NT2/D1 (cell line): ENCODE data around the gene NUCB1.

Experiments
- SUZ12 ChIP-seq: IDR thresholded peaks from 2 replicates; pipeline ENCODE4 v1.6.1; 2011; ENCODE audit not compliant: insufficient read length, insufficient read depth; ENCODE audit errors: extremely low read depth
- YY1 ChIP-seq: IDR thresholded peaks from 2 replicates; pipeline ENCODE4 v1.6.1; 2011; ENCODE audit not compliant: insufficient read length, insufficient read depth
- ZNF274 ChIP-seq: IDR thresholded peaks from 2 replicates; pipeline ENCODE4 v1.6.1; 2011; ENCODE audit warnings: mild to moderate bottlenecking, low read depth, low read length

- TF ChIP-seq SUZ12: no peak
- no peak for TF ChIP-seq YY1
- TF ChIP-seq ZNF274: no peak
Measured at GRCh38 chr19:48968179-48968661, 68.1 kb downstream of the NUCB1 start.
